ENCODE results near the gene C1orf146.

C1orf146 gene

GRCh38 chr1:92191726-92192125 is 26.0 kb upstream of the C1orf146 start:
- DNase-seq (ENCODE audit: low spot score) = no peak
- no peak overlapping the region for H3K27ac ChIP-seq
- POLR2A ChIA-PET (ENCODE audit: low non-redundant PET) = no interaction called here
- CTCF ChIA-PET = interaction anchor here (0.7 kb wide), 1 partner anchor 414 kb away, joined by 3 read pairs; no protein-coding TSS in a partner anchor
- TF ChIP-seq, protein P1, sequence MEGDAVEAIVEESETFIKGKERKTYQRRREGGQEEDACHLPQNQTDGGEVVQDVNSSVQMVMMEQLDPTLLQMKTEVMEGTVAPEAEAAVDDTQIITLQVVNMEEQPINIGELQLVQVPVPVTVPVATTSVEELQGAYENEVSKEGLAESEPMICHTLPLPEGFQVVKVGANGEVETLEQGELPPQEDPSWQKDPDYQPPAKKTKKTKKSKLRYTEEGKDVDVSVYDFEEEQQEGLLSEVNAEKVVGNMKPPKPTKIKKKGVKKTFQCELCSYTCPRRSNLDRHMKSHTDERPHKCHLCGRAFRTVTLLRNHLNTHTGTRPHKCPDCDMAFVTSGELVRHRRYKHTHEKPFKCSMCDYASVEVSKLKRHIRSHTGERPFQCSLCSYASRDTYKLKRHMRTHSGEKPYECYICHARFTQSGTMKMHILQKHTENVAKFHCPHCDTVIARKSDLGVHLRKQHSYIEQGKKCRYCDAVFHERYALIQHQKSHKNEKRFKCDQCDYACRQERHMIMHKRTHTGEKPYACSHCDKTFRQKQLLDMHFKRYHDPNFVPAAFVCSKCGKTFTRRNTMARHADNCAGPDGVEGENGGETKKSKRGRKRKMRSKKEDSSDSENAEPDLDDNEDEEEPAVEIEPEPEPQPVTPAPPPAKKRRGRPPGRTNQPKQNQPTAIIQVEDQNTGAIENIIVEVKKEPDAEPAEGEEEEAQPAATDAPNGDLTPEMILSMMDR (conservative IDR thresholded peaks at IDR 0.05; ENCODE audit: low read depth) = no peak

DNA sequence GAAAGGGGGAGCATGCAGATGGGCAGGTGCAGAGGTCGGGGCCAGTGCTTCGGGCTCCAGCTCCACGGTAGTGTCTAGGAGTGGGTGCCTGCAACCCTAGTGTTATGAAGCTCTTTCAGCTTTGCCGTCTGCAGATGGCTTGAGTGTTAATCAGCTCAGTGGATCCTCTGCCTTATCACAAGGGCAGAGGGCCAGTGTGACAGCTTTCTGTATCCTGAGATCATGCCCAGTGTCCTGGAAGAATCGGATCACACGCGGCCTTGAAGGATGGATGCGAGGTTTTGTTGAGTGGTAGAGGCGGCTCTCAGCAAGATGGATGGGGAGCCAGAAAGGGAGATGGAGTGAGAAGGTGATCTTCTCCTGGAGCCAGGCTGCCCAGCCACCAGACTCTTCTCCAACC is 25.5 kb upstream of the C1orf146 start:
- CTCF ChIA-PET = interaction anchor here (0.7 kb wide), 1 partner anchor 414 kb away, joined by 3 read pairs; no protein-coding TSS in a partner anchor
- TF ChIP-seq, protein P1 (conservative IDR thresholded peaks at IDR 0.05; ENCODE audit: low read depth) = no peak
- POLR2A ChIA-PET (ENCODE audit: low non-redundant PET) = no interaction called here
- no peak for DNase-seq (ENCODE audit: low spot score)
- H3K27ac ChIP-seq = no peak overlapping the region

GRCh38 chr1:92194511-92194910 is 23.2 kb upstream of the C1orf146 start:
- TF ChIP-seq, protein P1 (conservative IDR thresholded peaks at IDR 0.05; ENCODE audit: low read depth) = no peak
- ChIA-PET POLR2A (ENCODE audit: low non-redundant PET) (no interaction called here), CTCF (no interaction called here)
- no peak overlapping the region for H3K27ac ChIP-seq
- no peak for DNase-seq (ENCODE audit: low spot score)

GRCh38 chr1:92201973-92202372 is 15.7 kb upstream of the C1orf146 start:
- POLR2A ChIA-PET (ENCODE audit: low non-redundant PET) = no interaction called here
- TF ChIP-seq, protein P1 (conservative IDR thresholded peaks at IDR 0.05; ENCODE audit: low read depth) = no peak
- CTCF ChIA-PET = interaction anchor here (0.7 kb wide), 1 partner anchor 108 kb away, joined by 9 read pairs; no protein-coding TSS in a partner anchor
- H3K27ac ChIP-seq = no peak overlapping the region
- DNase-seq (ENCODE audit: low spot score) = no peak

GRCh38 chr1:92203105-92203504 is 14.6 kb upstream of the C1orf146 start:
- TF ChIP-seq, protein P1 (conservative IDR thresholded peaks at IDR 0.05; ENCODE audit: low read depth) = no peak
- ChIA-PET POLR2A (ENCODE audit: low non-redundant PET) (no interaction called here), CTCF (no interaction called here)

GRCh38 chr1:92210701-92211100 is 7.0 kb upstream of the C1orf146 start:
- H3K27ac ChIP-seq = no peak overlapping the region
- DNase-seq (ENCODE audit: low spot score) = no peak
- TF ChIP-seq, protein P1 (conservative IDR thresholded peaks at IDR 0.05; ENCODE audit: low read depth) = no peak
- POLR2A ChIA-PET (ENCODE audit: low non-redundant PET) = no interaction called here
- CTCF ChIA-PET = interaction anchor here (0.6 kb wide), 1 partner anchor 1880 kb away, joined by 3 read pairs; no protein-coding TSS in a partner anchor

More at GRCh38 chr1:92203105-92203504, 14.6 kb upstream of the C1orf146 start:
- no peak overlapping the region for H3K27ac ChIP-seq
- no peak for DNase-seq (ENCODE audit: low spot score)

All from RWPE1 (cell line).